Endodermal cell (in vitro differentiated cells): ENCODE measurements around the gene GPC3. TPM values are rescaled to one million over a fixed set of nuclear protein-coding genes. Genes with fewer than 3 reads are reported as not detected.

ENCODE experiments used
- DNase-seq: peaks from one replicate; pipeline ENCODE4 v3.0.0-alpha.2; 2017
- H3K27ac ChIP-seq: 2 replicates; pipeline ENCODE4 v1.5.1; 2013; ENCODE audit warnings: mild to moderate bottlenecking, low read depth, low read length, moderate library complexity
- H3K27me3 ChIP-seq: 2 replicates; pipeline ENCODE4 v1.6.1; 2013; ENCODE audit warnings: mild to moderate bottlenecking, low read length, moderate library complexity; ENCODE audit not compliant: insufficient read depth, control insufficient read depth, poor library complexity, severe bottlenecking
- H3K36me3 ChIP-seq: 2 replicates; pipeline ENCODE4 v1.7.0; 2013; ENCODE audit warnings: mild to moderate bottlenecking, low read length, moderate library complexity; ENCODE audit not compliant: control insufficient read depth, insufficient read depth
- H3K4me1 ChIP-seq: one replicate; pipeline ENCODE4 v1.7.0; 2013; ENCODE audit warnings: low read length; ENCODE audit not compliant: control insufficient read depth, insufficient read depth
- H3K4me3 ChIP-seq: 2 replicates; pipeline ENCODE4 v1.5.1; 2013; ENCODE audit warnings: mild to moderate bottlenecking, low read length, moderate library complexity
- H3K9ac ChIP-seq: 2 replicates; pipeline ENCODE4 v1.6.1; 2013; ENCODE audit warnings: mild to moderate bottlenecking, low read length, moderate library complexity; ENCODE audit not compliant: poor library complexity, severe bottlenecking; ENCODE audit errors: extremely low read depth
- H3K9me3 ChIP-seq: 2 replicates; pipeline ENCODE4 v1.6.1; 2013; ENCODE audit warnings: mild to moderate bottlenecking, low read length, moderate library complexity; ENCODE audit not compliant: control insufficient read depth
- H3K27ac Mint-ChIP-seq: 2 replicates; pipeline ENCODE4 v1.8.0; 2020; ENCODE audit warnings: mixed read lengths
- H3K27me3 Mint-ChIP-seq: 2 replicates; pipeline ENCODE4 v1.8.0; 2021; ENCODE audit warnings: mild to moderate bottlenecking, mixed read lengths; ENCODE audit not compliant: insufficient read depth
- H3K36me3 Mint-ChIP-seq: 2 replicates; pipeline ENCODE4 v1.8.0; 2020; ENCODE audit warnings: low read depth, mixed read lengths
- H3K4me1 Mint-ChIP-seq: 2 replicates; pipeline ENCODE4 v1.8.0; 2020; ENCODE audit warnings: mixed read lengths
- H3K4me3 Mint-ChIP-seq: 2 replicates; pipeline ENCODE4 v1.8.0; 2020; ENCODE audit warnings: mild to moderate bottlenecking, moderate library complexity, mixed read lengths
- H3K9me3 Mint-ChIP-seq: 2 replicates; pipeline ENCODE4 v1.8.0; 2020; ENCODE audit warnings: mild to moderate bottlenecking, mixed read lengths
- WGBS, 2 experiments: methylation state at CpG; one replicate each; pipeline versions ENCODE4 v1.1.5 to v1.1.7; 2013; ENCODE audit warnings: missing lambda C conversion rate in 2 of 2, mixed read lengths in 1 of 2; ENCODE audit not compliant: insufficient coverage in 1 of 2, insufficient read length in 1 of 2; 5-methylcytosine and 5-hydroxymethylcytosine counted together
- total RNA-seq, 2 donors: library from RNA; stranded (reverse); fragmentation: NEBNext Ultra II Directional in 1 of 2; extraction: Animal tissue kit (Norgen Biotek cat#: 25700) in 1 of 2; gene quantifications; 2 replicates in 1 of 2; 3 replicates in 1 of 2; pipeline ENCODE4 v1.2.1, GENCODE V29; 2021
- TF ChIP-seq, protein P1 (sequence below): fragments of 200-600 bp; sonication (generic); conservative IDR thresholded peaks from 2 replicates; pipeline ENCODE4 v1.5.0; 2021; ENCODE audit warnings: antibody characterized with exemption, mild to moderate bottlenecking

GPC3 gene
- total RNA-seq, 2 donors from 2014 or later, result 39.5 to 125 TPM

DNA sequence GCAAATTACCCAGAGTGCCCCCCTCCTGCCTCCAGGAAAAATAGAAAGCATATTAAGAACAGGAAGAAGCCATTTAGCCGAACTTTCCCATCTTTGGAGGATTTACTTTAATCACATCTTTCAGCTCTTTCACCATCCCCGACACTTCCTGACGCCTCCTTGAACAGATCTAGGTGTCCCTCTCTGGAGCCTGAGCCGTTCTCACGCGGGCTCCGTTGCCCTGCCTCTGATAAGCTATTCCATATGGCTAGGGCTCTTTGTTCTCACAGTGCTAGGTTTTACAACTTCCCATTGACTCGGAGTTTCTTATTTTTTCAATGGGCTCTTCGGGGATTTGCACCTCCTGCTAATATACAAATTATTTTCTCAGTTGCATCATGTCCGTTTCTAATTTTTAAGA is 488.0 kb downstream of the GPC3 start:
- Histone ChIP-seq H3K36me3 (no peaks in the 10 kb centered on the region), H3K27ac (no peak overlapping the region), H3K27me3 (no peaks in the 10 kb centered on the region), H3K4me1 (no peaks in the 10 kb centered on the region), H3K4me3 (no peak overlapping the region), H3K9me3 (no peaks in the 10 kb centered on the region), H3K9ac (no peak overlapping the region)
- Mint-ChIP-seq H3K4me3 (no peak overlapping the region), H3K4me1 (peaks cover 26% of the 10 kb centered on the region), H3K27ac (peak overlapping the region; percentile 8), H3K9me3 (no peaks in the 10 kb centered on the region), H3K36me3 (no peaks in the 10 kb centered on the region), H3K27me3 (no peaks in the 10 kb centered on the region)
- TF ChIP-seq, protein P1, sequence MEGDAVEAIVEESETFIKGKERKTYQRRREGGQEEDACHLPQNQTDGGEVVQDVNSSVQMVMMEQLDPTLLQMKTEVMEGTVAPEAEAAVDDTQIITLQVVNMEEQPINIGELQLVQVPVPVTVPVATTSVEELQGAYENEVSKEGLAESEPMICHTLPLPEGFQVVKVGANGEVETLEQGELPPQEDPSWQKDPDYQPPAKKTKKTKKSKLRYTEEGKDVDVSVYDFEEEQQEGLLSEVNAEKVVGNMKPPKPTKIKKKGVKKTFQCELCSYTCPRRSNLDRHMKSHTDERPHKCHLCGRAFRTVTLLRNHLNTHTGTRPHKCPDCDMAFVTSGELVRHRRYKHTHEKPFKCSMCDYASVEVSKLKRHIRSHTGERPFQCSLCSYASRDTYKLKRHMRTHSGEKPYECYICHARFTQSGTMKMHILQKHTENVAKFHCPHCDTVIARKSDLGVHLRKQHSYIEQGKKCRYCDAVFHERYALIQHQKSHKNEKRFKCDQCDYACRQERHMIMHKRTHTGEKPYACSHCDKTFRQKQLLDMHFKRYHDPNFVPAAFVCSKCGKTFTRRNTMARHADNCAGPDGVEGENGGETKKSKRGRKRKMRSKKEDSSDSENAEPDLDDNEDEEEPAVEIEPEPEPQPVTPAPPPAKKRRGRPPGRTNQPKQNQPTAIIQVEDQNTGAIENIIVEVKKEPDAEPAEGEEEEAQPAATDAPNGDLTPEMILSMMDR, result no peak
- DNase-seq, result no peak
- 91 to 96% methylated on average over 4 to 10 of the region's 10 CpGs for WGBS, 2 experiments

DNA sequence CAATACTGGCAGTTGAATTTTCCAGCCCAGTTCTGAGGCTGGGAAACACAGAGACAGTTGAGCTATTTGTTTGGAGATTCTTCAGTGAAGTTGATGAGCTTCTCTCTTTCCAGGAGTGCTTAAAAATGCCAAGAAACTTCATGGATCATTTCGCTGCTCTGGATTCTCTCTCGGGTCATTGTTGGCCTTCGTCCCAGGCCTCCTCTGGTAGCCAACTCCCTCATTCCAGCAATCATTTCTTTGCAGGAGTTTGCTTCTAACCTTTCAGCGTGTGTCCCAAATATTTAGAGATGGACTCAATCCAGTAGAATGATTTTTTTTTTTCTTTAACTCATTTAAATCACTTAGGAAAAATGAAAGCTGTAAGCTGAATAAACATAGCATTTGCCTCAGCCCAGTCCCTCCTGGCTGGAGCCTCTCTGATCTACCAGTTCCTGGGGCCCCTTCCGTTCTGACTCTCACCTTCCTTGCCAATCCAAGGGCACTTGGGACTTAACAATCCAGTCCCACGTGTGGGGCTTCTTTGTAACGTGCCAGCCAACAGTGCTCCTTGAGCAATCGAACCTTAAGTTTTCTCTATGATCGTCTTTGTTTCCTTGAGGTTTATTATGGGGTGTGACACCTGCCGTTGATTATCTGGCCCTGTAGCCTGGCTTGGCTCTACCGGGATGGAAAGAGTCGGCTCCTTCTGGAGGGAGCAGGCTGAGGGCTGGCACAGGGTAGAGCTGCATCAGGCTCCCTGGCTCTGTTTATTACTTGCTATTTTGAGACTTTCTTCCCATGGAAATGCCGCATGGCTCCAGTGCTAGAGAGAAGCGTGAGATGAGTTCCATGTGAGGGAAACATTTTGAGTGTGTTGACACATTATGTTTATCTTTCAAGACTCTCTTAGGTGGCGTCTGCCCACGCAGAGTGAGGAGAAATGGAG is 489.7 kb downstream of the GPC3 start:
- Histone ChIP-seq H3K4me1 (no peaks in the 10 kb centered on the region), H3K36me3 (no peaks in the 10 kb centered on the region), H3K9ac (no peak overlapping the region), H3K4me3 (no peak overlapping the region), H3K9me3 (no peaks in the 10 kb centered on the region), H3K27ac (no peak overlapping the region), H3K27me3 (no peaks in the 10 kb centered on the region)
- Mint-ChIP-seq H3K9me3 (no peaks in the 10 kb centered on the region), H3K4me3 (no peak overlapping the region), H3K4me1 (peaks cover 33% of the 10 kb centered on the region), H3K36me3 (no peaks in the 10 kb centered on the region), H3K27ac (peak overlapping the region; percentile 22), H3K27me3 (no peaks in the 10 kb centered on the region)
- no peak for DNase-seq
- 85 to 86% methylated on average over 3 to 16 of the region's 16 CpGs for WGBS, 2 experiments
- TF ChIP-seq, protein P1, result no peak

DNA sequence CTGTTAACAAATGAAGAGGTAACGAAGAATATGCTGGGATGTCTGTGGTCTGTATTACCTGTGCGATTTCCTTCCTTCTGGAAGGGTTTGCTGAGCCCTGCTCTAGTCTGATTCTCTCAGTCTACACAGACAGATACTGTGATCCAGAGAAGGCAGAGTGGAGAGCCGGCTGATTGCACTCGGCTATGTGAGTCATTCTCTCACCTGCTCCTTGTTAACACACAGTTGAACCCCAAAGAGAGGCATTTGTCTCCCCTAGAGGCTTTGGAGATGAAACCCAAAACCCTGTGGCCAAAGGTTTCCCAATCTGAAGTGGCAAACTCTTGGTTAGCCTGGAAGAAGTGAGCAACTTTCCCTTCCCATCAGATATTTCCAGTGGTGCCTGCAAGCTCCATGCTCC is 492.0 kb downstream of the GPC3 start:
- Mint-ChIP-seq H3K27me3 (no peaks in the 10 kb centered on the region), H3K36me3 (peaks cover 4% of the 10 kb centered on the region), H3K4me1 (peaks cover 30% of the 10 kb centered on the region), H3K4me3 (no peak overlapping the region), H3K9me3 (peaks cover 2% of the 10 kb centered on the region), H3K27ac (peak overlapping the region; percentile 14)
- no peaks in the 10 kb centered on the region for H3K27me3 ChIP-seq
- no peak overlapping the region for H3K4me3 ChIP-seq
- no peaks in the 10 kb centered on the region for H3K36me3 ChIP-seq
- H3K27ac ChIP-seq, result no peak overlapping the region
- H3K9me3 ChIP-seq, result no peaks in the 10 kb centered on the region
- 82% methylated on average over 4 of the region's 4 CpGs; no CpG with 5 or more reads in 1 of the 2 experiments for WGBS, 2 experiments
- DNase-seq, result no peak
- H3K4me1 ChIP-seq, result no peaks in the 10 kb centered on the region
- TF ChIP-seq, protein P1, result no peak
- no peak overlapping the region for H3K9ac ChIP-seq
